HG03108 (cell line): ENCODE results near the gene PITPNB.

ENCODE experiments used
- ATAC-seq: cut with Tn5 transposase; IDR thresholded peaks from one replicate; pipeline ENCODE4 v1.9.1; 2021; ENCODE audit warnings: moderate library complexity; ENCODE audit not compliant: unreplicated experiment

PITPNB gene

GRCh38 chr22:27835446-27835845 lies 83.6 kb downstream of the PITPNB start:
- no peak for ATAC-seq

DNA sequence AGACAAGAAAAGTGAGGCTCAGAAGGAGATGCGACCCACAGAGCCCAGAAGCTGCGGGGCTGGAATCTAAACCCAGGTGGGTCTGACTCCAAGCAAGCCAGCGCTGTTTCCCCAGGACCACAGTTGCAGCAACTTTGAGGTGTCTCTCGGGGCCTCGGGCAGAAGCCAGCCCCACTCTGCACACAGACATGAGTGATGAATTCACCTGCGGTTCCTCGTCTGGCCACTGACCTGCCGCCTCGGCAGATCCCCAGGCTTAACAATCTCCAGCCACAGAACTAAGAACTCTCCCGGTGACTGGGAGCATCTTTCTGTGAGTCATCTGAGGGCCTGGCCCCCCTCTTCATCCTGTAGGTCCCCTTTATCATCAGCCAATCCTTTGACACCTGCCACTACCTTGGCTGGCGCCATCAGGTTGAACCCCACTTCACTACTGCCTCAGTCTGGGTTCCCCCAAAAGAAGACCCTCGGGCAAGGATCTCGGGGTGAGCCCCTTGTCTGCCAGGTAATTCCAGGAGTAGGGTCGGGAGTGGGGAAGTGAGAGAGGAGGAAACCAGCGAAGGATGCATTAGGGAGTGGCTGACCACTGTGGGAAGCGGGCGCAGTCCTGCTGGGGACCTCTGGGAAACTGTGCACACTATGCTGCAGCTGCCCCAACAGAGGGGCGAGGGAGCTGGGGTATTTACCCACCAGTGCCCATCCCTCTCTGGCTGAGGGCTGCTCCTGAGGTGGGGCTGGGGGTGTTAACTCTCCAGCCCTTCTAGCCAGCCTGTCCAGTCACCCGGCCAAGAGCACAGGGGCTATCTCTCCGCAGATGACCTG lies 84.5 kb downstream of the PITPNB start:
- no peak for ATAC-seq

GRCh38 chr22:27833803-27834202 lies 85.3 kb downstream of the PITPNB start:
- ATAC-seq = no peak

- no peak for ATAC-seq
Measured at GRCh38 chr22:27832606-27833005, 86.5 kb downstream of the PITPNB start.

DNA sequence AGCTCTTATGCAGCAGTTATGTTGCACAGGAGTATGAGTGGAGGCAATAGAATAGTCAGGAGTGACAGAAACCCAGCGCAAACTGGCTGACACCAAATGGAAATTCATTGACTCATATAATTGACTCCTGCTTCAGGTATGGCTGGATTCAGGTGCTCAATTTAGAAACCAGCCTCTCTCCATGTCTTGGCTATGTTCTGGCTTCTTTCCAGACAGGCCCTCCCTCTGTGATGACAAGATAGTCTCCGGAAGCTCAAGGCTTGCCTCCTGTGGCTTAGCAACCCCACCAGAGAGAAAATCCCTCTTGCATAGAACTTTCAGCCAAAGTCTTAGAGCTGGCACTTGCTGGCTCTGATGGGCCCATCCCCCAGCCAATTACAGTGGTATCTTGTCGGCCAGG lies 89.4 kb downstream of the PITPNB start:
- no peak for ATAC-seq

GRCh38 chr22:27827604-27828587 lies 91.2 kb downstream of the PITPNB start:
- no peak for ATAC-seq

- ATAC-seq = no peak
Measured at GRCh38 chr22:27825174-27825573, 93.9 kb downstream of the PITPNB start.

DNA sequence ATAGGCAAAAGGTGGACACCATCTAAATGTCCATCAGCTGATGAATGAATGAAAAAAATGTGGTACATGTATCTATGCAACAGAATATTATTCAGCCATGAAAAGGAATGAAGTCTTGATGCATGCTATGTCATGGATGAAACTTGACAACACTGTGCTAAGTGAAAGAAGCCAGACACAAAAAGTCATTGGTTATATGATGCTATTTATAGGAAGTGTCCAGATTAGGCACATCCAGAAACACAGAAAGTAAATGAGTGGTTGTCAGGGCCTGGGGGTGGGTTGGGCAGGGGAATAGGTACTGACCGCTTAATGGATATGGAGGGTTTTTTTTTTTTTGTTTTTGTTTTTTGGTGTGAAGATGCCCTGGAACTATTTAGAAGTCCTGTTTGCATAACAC lies 95.8 kb downstream of the PITPNB start:
- ATAC-seq = no peak

GRCh38 chr22:27820896-27821866 lies 97.9 kb downstream of the PITPNB start:
- ATAC-seq = no peak

- ATAC-seq = no peak
Measured at GRCh38 chr22:27816552-27816951, 102.5 kb downstream of the PITPNB start.

- ATAC-seq = no peak
Measured at GRCh38 chr22:27815826-27816530, 103.1 kb downstream of the PITPNB start.

- no peak for ATAC-seq
Measured at GRCh38 chr22:27814993-27815392, 104.1 kb downstream of the PITPNB start.

GRCh38 chr22:27811778-27812177 lies 107.3 kb downstream of the PITPNB start:
- ATAC-seq = no peak

GRCh38 chr22:27810609-27811151 lies 108.4 kb downstream of the PITPNB start:
- no peak for ATAC-seq

DNA sequence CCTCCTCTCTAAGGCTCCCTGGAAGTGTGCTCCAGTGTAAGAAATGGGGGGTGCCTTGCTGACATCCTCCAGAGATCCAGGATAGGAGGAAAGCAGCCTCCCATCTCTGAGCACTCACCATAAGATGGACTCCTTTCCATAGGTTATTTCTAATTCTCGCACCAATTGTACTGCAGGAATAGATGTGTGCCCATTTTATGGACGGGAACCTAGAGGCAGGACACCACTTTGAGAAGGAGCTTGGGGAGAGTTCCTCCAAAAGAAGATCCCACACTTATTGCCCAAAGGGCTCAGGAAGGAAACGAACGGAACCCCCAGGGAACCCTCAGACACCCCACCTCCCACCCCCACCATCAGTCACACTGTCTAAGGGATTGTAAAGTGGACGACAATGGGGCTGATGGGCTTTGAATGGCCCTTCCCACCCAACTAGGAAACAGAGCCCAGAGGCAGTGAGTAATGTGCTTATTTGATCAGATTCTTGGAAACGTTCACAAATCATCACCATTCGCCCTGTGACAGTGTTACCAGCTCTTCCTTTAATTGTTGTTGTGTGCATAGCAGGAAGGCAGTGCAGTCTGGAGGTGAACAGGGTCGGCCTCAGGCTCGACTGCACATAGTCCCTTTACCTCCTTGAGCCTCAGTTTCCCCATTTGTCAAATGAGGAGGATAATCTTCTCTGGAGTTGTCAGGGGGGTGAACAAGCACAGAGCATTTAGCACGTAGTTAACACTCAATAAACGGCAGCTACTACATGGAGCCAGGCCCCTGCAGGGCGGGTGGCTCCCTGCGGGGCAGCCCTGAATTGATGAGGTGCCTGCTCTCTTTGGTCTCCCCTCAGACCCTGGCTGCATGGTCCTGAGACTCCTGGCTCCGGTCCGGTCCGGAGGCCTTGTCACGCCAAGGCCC lies 109.1 kb downstream of the PITPNB start:
- ATAC-seq = no peak

- ATAC-seq = no peak
Measured at GRCh38 chr22:27809226-27809603, 109.8 kb downstream of the PITPNB start.

- no peak for ATAC-seq
Measured at GRCh38 chr22:27808451-27809225, 110.4 kb downstream of the PITPNB start.

- no peak for ATAC-seq
Measured at GRCh38 chr22:27805841-27806240, 113.2 kb downstream of the PITPNB start.
